GM12878 (cell line): ENCODE data around the gene STXBP2.

Source experiments
- KDM1A ChIP-seq: fragments of 200-600 bp; sonication (generic); IDR thresholded peaks from 2 replicates; pipeline ENCODE4 v1.6.1; 2016; ENCODE audit warnings: borderline replicate concordance
- POLR2A ChIP-seq: IDR thresholded peaks from 2 replicates; pipeline ENCODE4 v1.6.1; 2011; ENCODE audit warnings: low read depth, mild to moderate bottlenecking, low read length
- REST ChIP-seq: IDR thresholded peaks from 2 replicates; pipeline ENCODE4 v1.6.1; 2012; ENCODE audit warnings: mild to moderate bottlenecking, low read depth, low read length

DNA sequence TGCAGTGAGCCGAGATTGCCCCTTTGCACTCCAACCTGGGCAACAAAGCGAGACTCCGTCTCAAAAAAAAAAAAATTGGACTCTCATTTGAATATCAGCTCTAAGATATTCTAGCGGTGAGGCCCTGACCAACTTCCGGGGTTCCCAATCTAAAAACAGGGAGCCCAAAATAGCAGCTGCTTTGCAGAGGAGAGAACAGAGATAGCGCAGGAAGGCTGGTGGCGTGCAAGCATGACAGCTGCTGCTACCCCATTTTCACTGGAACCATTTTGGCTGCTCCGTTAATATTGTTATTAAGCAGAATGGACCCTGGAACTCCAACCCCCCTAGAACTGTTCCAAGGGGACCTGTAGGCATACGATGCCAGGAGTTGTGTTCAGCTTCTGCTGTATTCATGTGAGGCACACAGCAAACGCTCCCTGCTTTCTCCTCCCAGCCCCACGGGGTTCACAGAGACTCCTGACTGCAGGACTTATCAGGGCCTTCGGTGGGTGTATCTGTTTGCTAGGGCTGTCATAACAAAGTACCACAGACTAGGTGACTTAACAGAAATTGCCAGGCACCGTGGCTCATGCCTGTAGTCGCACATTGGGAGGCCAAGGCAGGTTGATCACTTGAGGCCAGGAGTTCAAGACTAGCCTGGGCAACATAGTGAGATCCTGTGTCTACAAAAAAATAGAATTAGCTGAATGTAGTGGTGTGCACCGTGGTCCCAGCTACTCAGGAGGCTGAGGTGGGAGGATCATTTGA lies 11.5 kb downstream of the STXBP2 start:
- TF ChIP-seq KDM1A (no peak), REST (no peak), POLR2A (no peak)
